LNCAP (cell line): ENCODE measurements around the gene TRANK1.

Source experiments
- CTCF ChIP-seq: fragments of 450-650 bp; IDR thresholded peaks from 2 replicates; pipeline ENCODE4 v1.5.1; 2017; ENCODE audit warnings: mild to moderate bottlenecking

TRANK1 gene

GRCh38 chr3:36944641-36945270, at the start of gene TRANK1:
TRANK1 (minus strand) TSS chr3:36945054; CDS start chr3:36944809, 245 bp downstream.
- TF ChIP-seq CTCF: no peak

- no peak for TF ChIP-seq CTCF
Observed at GRCh38 chr3:36993326-36994283, 48.8 kb upstream of the TRANK1 start, which contains the start of gene MLH1. MLH1 (plus strand) TSS chr3:36993518; CDS start chr3:36993548, 30 bp downstream.

- no peak; the same call in 1 of the 2 replicates for TF ChIP-seq CTCF
Observed at GRCh38 chr3:36992806-36993325, 48.0 kb upstream of the TRANK1 start, which contains the start of gene EPM2AIP1. EPM2AIP1 (minus strand) TSS chr3:36993131; CDS start chr3:36993077, 54 bp downstream.

- TF ChIP-seq CTCF: no peak
Observed at GRCh38 chr3:36991923-36992805, 47.3 kb upstream of the TRANK1 start.

GRCh38 chr3:36991147-36991546, 46.3 kb upstream of the TRANK1 start:
- TF ChIP-seq CTCF: no peak

- no peak for TF ChIP-seq CTCF
Observed at GRCh38 chr3:36989568-36989967, 44.7 kb upstream of the TRANK1 start.

GRCh38 chr3:36989005-36989404, 44.2 kb upstream of the TRANK1 start:
- no peak for TF ChIP-seq CTCF
